Colon (tissue), 2 donors: ENCODE data around the gene FHIT.

Experiments used
- FAIRE-seq: peaks from 2 replicates; lab custom pipeline; 2012; peaks lifted over from hg19 to GRCh38; lab: Jason Lieb, UNC
- donor health status: control.
- donor health status: control.

The FHIT gene

DNA sequence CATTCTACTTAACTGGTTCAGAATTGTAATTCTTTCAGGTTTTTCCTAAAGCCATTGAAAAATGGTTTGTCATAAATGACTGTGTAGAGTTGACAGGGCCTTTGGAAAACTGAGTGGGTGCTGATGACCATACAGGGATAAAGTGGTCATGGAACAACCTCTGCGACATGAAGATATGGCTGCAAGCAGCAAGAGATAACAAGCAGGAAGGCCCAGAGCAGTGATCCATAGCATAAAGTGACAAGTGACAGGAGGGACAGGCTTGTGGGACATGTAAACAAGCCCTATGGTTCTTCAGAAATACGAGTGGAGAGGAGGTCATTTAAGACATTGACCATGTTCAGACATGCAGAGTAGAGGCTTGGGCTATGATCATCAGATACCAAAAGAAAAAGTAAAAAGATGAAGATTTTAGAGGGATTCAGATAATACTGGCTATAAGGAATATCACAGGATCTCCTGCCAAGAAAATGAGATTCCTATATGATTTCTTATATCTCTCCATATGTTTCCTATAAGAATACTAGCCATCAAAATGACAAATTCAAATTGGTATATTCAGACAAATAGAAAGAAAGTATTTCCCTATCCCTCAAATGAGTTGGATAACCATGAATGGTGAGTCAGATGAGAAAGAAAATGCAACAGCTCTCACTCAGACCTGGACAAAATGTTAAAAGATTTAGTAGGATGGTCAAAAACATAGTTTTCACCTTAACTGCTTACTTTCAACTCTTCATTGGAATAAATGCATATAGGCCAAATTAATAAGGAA, 1373.8 kb downstream of the FHIT start:
- FAIRE-seq, result no peak

GRCh38 chr3:59876533-59877062, 1374.7 kb downstream of the FHIT start:
- FAIRE-seq, result no peak

- FAIRE-seq, result no peak
Observed at GRCh38 chr3:59873576-59874230, 1377.5 kb downstream of the FHIT start.

DNA sequence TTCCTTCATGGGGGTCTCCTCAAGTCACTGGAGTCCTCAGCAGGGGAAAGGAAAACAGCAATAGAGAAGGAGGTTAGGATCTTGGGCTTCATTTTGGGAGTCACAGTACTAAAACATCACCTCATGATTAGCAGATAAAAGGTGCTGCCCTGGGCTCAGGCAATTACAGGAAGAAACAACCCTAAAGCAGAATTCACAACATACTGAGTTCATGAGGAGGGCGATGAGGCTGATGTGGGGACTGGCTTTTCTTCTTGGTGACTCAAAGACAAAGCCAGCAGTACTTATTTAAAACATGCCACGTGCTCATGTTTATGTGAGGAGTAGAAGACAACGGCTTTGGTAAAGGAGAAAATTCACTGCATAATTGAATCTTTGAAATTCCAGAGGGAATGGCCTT, 1379.1 kb downstream of the FHIT start:
- no peak for FAIRE-seq

DNA sequence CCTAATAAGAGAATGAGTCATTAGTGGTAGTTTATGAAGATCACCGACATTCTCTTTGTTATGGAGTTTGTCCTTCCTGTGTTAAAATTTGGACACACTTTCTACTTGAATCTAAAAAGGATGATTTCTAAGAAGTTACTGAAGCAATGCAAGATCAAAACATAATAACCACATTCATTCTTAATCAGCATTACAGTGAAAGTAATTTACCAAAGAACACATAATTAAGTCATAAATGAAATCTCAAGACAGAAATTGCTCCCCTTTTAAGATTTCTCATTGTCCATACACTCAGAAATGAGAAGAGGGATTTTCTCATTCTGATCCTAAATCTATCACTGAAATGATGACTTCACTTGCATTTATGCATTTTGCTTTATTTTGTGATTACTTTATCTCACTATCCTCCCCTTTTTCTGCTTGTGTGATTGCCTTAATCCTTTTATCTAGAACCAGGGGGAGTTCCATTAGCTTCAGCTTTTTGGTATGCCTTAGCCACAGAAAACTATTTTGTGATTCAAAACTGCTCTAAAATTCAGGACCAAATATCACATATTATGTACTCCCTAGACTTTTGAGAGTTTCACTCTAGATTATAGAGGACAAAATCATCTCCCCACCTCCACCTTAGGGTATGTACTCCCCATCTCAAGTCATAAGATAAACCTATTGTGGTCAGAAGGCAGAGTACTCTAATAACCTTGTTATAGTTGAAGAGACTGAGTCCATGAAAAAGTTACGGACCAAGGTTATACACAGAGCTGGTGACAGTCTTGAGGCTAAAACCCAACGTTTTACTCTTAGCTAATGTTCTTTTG, 1383.9 kb downstream of the FHIT start:
- FAIRE-seq, result no peak

DNA sequence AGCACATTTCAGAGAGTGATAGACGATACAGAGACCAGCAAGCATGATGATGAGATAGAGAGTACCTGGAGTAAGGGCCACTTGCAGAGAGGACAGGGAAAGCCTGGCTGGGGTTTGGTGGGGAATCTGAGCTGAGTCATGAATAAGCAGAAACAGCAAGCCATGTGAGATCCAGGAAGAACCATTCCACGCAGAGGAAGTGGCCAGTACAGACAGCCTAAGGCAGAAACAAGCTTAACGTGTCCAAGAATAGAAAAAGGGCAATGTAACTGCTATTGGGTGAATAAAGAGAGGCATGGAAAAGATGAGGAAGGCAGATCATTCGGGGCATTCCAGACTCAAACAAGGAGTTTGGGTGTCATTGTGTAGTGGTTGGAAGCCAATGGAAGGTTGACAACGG, 1385.2 kb downstream of the FHIT start:
- no peak for FAIRE-seq

- FAIRE-seq, result no peak
Observed at GRCh38 chr3:59865351-59865750, 1385.9 kb downstream of the FHIT start.

GRCh38 chr3:59862686-59863085, 1388.6 kb downstream of the FHIT start:
- no peak for FAIRE-seq

DNA sequence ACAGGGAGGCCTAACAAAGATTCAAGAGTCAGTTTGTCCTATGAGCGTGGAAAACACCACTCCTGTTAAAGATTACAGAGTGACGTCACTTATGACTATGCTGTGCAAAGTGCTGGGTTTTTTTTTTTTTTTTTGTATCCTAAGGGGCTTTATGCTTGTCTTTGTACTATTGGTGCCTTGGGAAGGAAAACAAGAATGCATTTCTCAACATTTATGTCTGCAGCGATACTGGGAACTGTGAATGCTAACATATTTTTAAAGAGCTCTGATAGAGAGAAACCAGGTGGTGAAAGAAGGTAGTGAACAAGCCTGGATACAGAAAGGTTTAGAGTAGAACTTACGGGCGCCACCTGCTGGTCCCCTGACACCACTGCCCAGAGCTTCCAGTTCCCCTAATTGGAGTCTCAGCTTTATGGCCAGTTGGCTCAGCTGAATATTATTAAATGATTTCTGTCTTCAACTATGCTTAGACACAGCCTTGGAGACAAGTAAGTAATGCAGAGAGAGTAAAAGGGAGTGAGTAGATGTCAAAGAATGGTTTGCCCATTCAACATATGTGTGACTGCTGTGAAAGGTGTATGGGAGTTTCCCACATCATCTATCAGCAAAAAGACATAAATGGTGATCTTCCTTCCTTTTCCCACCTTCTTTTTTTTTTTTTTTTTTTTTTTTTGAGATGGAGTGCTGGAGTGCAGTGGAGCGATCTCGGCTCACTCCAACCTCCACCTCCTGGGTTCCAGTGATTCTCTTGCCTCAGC, 1393.5 kb downstream of the FHIT start:
- FAIRE-seq, result no peak

DNA sequence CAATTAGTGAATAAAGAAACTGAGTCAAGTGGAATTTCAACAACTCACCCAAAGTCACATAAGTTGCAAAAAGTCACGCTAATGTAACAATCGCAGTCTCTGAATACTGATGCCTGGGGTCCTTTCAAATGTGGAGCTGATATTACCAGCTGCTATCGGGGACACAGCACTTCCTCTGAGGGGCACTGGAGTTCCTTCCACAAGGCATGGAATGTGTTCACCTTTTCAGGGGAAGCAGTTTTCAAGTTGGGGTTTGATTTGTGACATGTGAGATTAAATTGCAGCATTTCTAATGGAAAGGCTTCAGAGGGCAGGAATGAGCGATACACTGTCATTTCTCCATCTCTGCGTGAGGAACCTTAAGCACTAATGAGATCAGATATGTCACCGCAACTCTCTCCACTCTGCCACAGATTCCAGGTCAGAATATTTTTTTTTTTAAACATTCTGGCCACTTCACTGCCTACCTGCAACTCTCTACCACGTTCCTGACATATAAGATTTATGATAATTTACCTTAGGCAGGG, 1394.3 kb downstream of the FHIT start:
- no peak for FAIRE-seq

GRCh38 chr3:59854061-59854709, 1397.1 kb downstream of the FHIT start:
- FAIRE-seq, result no peak

GRCh38 chr3:59850417-59850816, 1400.8 kb downstream of the FHIT start:
- FAIRE-seq, result no peak

DNA sequence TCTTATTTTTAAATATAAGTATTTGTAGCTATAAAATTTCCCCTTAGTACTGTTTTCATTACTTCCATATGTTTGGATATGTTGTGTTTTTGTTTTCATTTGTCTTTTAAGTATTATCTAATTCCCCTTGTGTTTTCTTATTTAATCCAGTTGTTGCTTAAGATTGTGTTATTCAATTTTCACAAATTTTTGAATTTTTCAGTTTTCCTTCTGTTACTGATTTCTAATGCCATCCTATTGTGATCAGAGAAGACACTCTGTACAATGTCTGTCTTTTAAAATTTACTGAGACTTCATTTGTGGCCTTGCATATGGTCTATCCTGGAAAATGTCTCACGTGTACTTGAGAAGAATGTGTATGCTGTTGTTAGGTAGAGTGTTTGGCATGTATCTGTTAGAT, 1405.9 kb downstream of the FHIT start:
- FAIRE-seq, result no peak

GRCh38 chr3:59843821-59844220, 1407.4 kb downstream of the FHIT start:
- no peak for FAIRE-seq

GRCh38 chr3:59839810-59840515, 1411.3 kb downstream of the FHIT start:
- FAIRE-seq, result no peak

- FAIRE-seq, result no peak
Observed at GRCh38 chr3:59839283-59839682, 1412.0 kb downstream of the FHIT start.

- no peak for FAIRE-seq
Observed at GRCh38 chr3:59836531-59836930, 1414.7 kb downstream of the FHIT start.

- FAIRE-seq, result no peak
Observed at GRCh38 chr3:59832702-59833101, 1418.5 kb downstream of the FHIT start.

GRCh38 chr3:59832241-59832640, 1419.0 kb downstream of the FHIT start:
- no peak for FAIRE-seq

GRCh38 chr3:59831394-59831793, 1419.9 kb downstream of the FHIT start:
- FAIRE-seq, result no peak

GRCh38 chr3:59829527-59829926, 1421.7 kb downstream of the FHIT start:
- no peak for FAIRE-seq
